ENCODE measurements around the gene PLXNC1.

DNA sequence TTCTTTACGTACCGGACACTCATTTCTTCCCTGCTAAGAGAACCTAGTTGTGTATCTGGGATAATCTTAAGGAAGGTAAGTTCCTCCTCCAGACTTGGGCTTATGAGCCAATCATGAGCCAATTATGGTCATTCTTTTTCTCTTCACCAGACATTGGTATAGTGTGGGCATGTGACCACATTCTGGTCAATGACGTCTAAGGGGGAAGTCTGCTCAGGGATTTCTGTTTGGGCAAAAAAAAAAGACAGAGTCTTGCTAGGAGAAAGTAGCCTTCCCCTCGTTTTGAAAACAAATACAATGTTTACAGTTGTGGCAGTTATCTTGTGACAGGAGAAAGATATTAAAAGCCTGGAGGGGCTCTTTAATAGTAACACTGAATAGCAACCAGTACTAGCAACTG lies 20.1 kb upstream of the PLXNC1 start:
- TF ChIP-seq, protein P1, sequence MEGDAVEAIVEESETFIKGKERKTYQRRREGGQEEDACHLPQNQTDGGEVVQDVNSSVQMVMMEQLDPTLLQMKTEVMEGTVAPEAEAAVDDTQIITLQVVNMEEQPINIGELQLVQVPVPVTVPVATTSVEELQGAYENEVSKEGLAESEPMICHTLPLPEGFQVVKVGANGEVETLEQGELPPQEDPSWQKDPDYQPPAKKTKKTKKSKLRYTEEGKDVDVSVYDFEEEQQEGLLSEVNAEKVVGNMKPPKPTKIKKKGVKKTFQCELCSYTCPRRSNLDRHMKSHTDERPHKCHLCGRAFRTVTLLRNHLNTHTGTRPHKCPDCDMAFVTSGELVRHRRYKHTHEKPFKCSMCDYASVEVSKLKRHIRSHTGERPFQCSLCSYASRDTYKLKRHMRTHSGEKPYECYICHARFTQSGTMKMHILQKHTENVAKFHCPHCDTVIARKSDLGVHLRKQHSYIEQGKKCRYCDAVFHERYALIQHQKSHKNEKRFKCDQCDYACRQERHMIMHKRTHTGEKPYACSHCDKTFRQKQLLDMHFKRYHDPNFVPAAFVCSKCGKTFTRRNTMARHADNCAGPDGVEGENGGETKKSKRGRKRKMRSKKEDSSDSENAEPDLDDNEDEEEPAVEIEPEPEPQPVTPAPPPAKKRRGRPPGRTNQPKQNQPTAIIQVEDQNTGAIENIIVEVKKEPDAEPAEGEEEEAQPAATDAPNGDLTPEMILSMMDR (IDR thresholded peaks at IDR 0.05; ENCODE audit: insufficient read depth, low read length) = no peak
- TF ChIP-seq GABPA (IDR thresholded peaks at IDR 0.05; ENCODE audit: low read depth) (no peak), POLR2AphosphoS5 (IDR thresholded peaks at IDR 0.05; ENCODE audit: low read depth) (no peak)
- TF ChIP-seq, protein P2, sequence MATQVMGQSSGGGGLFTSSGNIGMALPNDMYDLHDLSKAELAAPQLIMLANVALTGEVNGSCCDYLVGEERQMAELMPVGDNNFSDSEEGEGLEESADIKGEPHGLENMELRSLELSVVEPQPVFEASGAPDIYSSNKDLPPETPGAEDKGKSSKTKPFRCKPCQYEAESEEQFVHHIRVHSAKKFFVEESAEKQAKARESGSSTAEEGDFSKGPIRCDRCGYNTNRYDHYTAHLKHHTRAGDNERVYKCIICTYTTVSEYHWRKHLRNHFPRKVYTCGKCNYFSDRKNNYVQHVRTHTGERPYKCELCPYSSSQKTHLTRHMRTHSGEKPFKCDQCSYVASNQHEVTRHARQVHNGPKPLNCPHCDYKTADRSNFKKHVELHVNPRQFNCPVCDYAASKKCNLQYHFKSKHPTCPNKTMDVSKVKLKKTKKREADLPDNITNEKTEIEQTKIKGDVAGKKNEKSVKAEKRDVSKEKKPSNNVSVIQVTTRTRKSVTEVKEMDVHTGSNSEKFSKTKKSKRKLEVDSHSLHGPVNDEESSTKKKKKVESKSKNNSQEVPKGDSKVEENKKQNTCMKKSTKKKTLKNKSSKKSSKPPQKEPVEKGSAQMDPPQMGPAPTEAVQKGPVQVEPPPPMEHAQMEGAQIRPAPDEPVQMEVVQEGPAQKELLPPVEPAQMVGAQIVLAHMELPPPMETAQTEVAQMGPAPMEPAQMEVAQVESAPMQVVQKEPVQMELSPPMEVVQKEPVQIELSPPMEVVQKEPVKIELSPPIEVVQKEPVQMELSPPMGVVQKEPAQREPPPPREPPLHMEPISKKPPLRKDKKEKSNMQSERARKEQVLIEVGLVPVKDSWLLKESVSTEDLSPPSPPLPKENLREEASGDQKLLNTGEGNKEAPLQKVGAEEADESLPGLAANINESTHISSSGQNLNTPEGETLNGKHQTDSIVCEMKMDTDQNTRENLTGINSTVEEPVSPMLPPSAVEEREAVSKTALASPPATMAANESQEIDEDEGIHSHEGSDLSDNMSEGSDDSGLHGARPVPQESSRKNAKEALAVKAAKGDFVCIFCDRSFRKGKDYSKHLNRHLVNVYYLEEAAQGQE (IDR thresholded peaks at IDR 0.05; ENCODE audit: insufficient replicate concordance, low read depth) = no peak

Measured in HL-60 (cell line).